OCI-LY1 (cell line): ENCODE results near the gene GNAO1.

ENCODE experiments used
- EZH2 ChIP-seq: fragments of 200-600 bp; sonication (generic), shearing (Covaris generic); IDR thresholded peaks from 2 replicates; pipeline ENCODE4 v1.8.0; 2017; ENCODE audit warnings: borderline replicate concordance, mixed run types, mild to moderate bottlenecking, antibody characterized with exemption, low read length, moderate library complexity, mixed read lengths
- TF ChIP-seq, protein P1 (sequence below): fragments of 200-600 bp; sonication (generic), shearing (Covaris generic); IDR thresholded peaks from 2 replicates; pipeline ENCODE4 v1.5.1; 2017; ENCODE audit warnings: mild to moderate bottlenecking, antibody characterized with exemption, low read length, moderate library complexity, mixed read lengths

GRCh38 chr16:56226845-56227525 lies 35.7 kb downstream of the GNAO1 start:
- TF ChIP-seq, protein P1, sequence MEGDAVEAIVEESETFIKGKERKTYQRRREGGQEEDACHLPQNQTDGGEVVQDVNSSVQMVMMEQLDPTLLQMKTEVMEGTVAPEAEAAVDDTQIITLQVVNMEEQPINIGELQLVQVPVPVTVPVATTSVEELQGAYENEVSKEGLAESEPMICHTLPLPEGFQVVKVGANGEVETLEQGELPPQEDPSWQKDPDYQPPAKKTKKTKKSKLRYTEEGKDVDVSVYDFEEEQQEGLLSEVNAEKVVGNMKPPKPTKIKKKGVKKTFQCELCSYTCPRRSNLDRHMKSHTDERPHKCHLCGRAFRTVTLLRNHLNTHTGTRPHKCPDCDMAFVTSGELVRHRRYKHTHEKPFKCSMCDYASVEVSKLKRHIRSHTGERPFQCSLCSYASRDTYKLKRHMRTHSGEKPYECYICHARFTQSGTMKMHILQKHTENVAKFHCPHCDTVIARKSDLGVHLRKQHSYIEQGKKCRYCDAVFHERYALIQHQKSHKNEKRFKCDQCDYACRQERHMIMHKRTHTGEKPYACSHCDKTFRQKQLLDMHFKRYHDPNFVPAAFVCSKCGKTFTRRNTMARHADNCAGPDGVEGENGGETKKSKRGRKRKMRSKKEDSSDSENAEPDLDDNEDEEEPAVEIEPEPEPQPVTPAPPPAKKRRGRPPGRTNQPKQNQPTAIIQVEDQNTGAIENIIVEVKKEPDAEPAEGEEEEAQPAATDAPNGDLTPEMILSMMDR, result no peak
- TF ChIP-seq EZH2, result no peak
